G401.6 (cell line): ENCODE measurements around the gene KATNA1.

ENCODE experiments used
- FAIRE-seq: peaks from 2 replicates; lab custom pipeline; 2012; peaks lifted over from hg19 to GRCh38; lab: Jason Lieb, UNC

The KATNA1 gene

DNA sequence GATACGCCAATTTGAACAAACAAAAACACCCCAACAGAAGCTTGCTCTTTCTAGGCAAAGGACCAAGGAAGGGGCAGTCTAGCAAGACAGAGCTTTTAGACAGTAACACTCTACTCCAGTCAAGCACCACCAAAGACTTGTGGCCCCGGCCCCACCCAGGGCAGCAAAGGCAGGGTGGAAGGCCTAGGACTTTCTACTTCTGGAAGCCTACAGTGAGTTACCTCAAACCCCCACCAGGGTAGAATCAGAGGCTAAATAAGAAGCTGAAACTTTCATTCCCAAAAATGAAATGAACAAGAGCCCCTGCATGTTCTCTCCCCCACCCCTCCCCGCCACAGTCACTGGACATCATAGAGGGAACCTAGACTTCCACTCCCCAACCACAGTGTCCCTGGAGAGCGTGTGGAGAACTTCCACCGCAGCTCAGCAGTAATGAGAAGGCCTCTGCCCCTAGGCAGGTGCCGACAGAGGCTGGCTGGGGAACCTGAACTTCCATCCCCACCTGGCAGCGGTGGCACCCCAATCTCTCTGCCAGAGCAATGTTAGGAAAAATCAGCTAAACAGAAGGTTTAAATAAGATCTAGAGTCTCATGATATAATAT, 40.0 kb downstream of the KATNA1 start:
- no peak for FAIRE-seq

DNA sequence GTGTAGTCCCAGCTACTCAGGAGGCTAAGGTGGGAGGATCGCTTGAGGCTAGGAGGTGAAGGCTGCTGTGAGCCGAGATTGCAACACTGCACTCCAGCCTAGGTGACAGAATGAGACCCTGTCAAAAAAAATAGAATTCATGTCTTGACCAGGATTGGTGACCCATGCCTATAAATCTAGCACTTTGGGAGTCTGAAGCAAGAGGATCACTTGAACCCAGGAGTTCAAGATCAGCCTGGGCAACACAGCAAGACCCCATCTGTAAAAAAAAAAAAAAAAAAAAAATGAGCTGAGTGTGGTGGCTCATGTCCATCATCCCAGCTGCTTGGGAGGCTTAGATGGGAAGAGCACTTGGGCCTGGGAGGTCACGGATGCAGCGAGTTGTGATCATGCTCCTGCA, 48.0 kb downstream of the KATNA1 start:
- no peak for FAIRE-seq

DNA sequence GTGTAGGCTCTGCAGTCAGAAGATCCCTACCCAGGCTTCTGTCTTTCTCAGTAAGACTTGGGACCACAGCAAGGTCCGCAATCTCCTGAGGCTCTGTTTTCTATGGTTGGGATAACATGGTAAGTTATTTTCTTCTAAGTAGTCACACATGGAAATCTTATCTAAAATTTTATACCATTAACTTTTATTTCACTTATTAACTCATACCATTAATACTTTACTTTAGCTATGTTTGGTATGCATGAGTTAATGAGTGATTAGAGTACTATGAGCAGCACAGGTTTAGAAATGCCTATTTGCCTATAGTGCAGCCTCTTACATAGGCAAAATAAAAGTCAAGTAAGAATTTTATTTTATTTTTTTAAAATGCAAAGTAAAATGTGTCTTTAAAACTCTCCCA, 55.1 kb downstream of the KATNA1 start:
- no peak for FAIRE-seq

DNA sequence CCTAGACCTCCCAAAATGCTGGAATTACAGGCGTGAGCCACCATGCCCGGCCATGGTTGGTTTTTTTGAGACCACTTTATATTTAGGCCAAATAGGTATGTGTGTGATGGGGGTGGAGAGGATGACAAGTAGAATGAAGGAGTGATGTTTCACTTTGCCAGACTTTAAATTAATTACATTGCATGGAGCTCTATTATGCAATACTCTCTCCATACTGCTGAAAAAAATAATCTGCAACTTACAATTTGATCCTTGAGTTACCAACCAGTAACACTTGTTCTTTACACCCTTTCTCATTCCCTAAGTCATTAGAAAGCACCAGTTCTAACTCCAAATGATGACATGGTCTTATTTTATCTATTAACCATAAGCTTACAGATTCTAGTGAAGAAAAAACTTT, 55.5 kb downstream of the KATNA1 start:
- FAIRE-seq = no peak

- FAIRE-seq = no peak
These were observed 62.4 kb downstream of the KATNA1 start for GRCh38 chr6:149586149-149586548.

DNA sequence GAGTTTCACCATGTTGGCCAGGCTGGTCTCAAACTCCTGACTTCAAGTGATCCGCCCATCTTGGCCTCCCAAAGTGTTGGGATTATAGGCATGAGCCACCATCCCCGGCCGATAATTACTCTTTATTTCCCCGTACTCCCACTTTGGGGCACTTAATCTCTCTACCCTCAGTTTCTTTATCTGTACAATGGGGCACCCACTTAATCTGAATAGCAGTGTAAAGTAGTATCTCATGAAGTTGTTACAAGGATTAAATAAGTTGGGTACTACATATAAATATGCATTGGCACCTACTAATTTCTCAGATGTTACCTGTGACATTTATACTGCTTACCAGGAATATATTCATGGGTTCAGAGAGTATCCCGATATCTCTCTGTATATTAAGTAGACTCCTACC, 67.2 kb downstream of the KATNA1 start:
- FAIRE-seq = no peak

DNA sequence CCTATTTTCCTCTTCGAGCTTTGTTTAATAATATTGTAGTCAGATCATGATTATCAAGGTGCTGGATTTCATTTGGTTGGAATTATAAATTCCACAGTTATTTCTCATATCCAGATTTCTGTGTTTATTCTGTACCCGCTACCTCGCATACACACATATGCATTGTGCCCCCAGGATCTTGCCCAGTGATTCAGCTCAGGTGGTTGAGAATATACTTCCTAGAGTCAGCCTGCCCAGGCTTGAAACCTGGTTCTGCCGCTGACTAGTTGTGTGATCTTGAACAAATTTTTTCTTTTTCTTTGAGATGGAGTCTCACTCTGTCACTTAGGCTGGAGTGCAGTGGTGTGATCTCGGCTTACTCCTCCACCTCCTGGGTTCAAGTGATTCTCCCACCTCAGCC, 67.6 kb downstream of the KATNA1 start:
- no peak for FAIRE-seq

DNA sequence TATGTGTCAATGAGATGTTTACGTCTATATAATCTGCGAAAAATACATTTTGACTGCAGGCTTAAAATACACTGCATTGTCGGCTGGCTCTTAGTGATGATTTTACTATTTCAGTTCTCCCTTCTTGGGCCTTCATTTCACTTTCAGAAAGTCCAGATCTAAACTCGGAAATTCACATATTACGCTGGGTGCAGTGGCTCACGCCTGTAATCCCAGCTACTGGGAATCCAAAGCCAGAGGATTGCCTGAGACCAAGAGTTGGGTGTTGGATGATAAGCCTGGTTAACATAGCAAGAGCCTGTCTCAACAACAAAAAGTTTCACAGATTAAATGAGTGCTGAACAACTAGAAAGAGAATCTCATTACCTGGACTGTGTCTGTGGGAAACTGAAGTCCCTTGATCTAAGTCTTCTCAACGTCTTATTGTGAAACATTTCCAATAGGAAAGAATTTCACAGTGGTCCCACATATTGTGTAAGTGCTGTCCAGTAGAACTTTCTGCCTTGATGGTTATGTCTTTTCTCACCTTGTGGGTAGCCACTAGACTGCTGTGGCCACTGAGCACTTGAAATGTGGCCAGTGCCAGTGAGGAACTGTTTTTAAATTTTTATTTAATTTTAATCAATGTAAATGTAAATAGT, 80.4 kb downstream of the KATNA1 start:
- no peak for FAIRE-seq

DNA sequence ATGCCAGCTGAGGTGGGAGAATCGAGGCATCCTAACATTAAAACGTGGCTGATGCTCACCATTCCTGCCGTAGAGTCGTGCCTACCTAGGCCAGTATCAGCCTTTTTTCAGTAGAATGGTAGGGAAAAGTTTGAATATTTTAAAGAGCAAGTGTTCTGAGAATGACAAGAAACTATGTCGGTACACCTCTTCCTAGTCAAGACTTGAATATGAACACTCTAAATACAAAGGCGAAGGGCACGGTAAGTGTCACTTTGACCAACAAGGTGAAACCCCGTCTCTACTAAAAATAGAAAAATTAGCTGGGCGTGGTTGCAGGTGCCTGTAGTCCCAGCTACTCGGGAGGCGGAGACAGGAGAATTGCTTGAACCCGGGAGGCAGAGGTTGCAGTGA, 81.3 kb downstream of the KATNA1 start:
- no peak for FAIRE-seq

DNA sequence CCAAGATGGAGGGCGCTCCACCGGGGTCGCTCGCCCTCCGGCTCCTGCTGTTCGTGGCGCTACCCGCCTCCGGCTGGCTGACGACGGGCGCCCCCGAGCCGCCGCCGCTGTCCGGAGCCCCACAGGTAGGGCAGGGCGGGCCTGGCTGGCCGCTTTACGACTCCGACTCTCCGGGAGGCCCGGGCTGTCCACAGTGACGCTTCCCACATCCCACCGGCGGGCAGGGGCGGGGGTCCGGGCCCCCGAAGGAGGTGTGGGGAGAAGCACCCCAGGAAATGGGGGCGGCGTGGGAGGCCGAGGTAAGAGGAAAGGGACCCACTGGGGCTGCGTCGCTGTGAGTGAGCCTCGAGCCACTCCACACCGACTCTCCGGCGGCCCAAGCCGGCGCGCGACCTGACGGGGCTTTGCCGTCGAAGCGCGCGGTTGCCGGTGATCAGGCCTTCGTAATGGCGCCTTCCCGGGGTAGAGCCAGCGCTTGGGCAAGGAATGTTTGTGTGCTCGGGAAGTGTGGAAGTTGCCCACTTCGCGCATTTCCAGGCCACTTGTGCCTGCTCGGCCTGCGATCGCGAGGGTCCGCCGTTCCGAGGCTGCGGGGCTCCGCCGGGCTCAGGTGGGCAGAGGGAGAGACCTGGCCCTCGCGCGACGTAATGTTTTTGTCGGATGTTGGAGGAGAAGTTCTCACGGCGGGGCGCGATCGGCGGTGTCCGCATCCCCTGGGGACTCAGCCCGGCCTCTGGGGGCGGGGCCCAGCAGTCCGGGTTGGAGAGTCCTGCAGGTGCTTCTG, 81.9 kb downstream of the KATNA1 start:
- FAIRE-seq = no peak

GRCh38 chr6:149565527-149566409, 82.7 kb downstream of the KATNA1 start, which contains the start of gene GINM1:
TSS of gene GINM1 (plus strand) at chr6:149566375. CDS start at chr6:149566415, 40 bp downstream.
- FAIRE-seq = peak; percentile 49

DNA sequence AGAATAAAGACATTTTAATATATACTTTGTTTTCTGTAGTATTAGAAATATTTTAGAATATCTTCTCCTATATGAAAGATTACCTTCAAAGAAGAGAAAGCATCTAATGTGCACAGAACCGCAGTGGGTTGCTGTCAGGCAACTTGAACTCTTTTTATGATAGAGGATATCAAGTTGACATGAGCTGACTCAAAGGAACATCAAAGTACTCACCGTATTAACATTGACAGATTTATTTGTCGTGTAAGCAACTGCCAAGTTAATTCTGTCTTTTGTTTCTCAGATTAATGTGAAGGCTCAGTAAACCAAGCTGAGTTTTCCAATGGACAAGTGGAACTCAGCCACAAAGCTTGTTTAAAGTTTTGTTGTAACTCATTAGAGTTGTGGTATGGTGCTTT, 84.6 kb downstream of the KATNA1 start:
- FAIRE-seq = no peak

GRCh38 chr6:149563203-149563927, 85.1 kb downstream of the KATNA1 start:
- no peak for FAIRE-seq

DNA sequence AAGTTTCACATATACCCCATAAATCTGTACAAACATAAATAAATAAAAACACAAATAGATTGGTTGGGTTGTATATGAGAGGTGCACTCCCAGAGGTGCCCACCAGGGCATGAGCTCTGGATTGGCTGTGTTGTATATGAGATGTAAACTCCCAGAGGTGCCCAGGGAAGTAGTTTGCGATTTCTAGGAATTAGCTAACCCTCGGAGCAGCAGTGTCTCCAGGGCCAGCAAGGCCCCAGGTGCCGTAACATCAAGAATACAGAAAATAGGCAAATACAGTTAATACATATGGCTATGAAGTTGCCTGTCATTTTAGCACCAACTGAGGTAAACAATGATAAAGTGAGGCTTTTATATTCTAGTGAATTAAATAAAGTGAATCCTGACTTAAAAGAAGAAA, 87.8 kb downstream of the KATNA1 start:
- FAIRE-seq = no peak

DNA sequence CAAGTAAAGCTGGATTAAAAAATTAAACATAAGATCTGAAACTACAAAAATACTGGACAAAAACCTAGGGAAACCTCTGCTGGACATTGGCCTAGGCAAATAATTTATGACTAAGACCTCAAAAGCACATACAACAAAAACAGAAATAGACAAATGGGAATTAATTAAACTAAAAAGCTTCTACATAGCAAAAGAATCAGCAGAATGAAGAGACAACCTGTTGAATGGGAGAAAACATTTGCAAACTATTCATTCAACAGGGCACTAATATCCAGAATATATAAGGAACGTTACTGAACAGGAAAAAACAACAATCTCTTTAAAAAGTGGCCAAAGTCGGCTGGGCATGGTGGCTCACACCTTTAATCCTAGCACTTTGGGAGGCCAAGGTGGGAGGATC, 89.1 kb downstream of the KATNA1 start:
- FAIRE-seq = no peak

GRCh38 chr6:149558029-149558428, 90.5 kb downstream of the KATNA1 start:
- no peak for FAIRE-seq

GRCh38 chr6:149551920-149552319, 96.6 kb downstream of the KATNA1 start:
- FAIRE-seq = no peak

GRCh38 chr6:149545754-149546471, 102.6 kb downstream of the KATNA1 start, which contains the start of gene PPIL4:
TSS of gene PPIL4 (minus strand) at chr6:149546043. CDS start at chr6:149546005, 38 bp downstream.
- FAIRE-seq = peak; percentile 93

GRCh38 chr6:149545258-149545753, 103.2 kb downstream of the KATNA1 start:
- FAIRE-seq = no peak
